HG02840 (cell line): ENCODE measurements around the gene SQOR.

ENCODE experiments used
- ATAC-seq: cut with Tn5 transposase; IDR thresholded peaks from one replicate; pipeline ENCODE4 v1.9.1; 2021; ENCODE audit warnings: mild to moderate bottlenecking, moderate library complexity, moderate number of reproducible peaks; ENCODE audit not compliant: unreplicated experiment, low FRiP score

The SQOR gene

GRCh38 chr15:45703670-45704328, 69.0 kb downstream of the SQOR start:
- no peak for ATAC-seq

- no peak for ATAC-seq
Observed at GRCh38 chr15:45704329-45705249, 69.8 kb downstream of the SQOR start.

GRCh38 chr15:45705510-45706473, 71.0 kb downstream of the SQOR start:
- peak; percentile 75 for ATAC-seq

GRCh38 chr15:45710657-45711056, 75.8 kb downstream of the SQOR start:
- ATAC-seq = no peak

GRCh38 chr15:45714590-45715488, 80.0 kb downstream of the SQOR start:
- ATAC-seq = no peak

GRCh38 chr15:45715528-45715927, 80.7 kb downstream of the SQOR start:
- ATAC-seq = no peak

GRCh38 chr15:45719490-45719889, 84.7 kb downstream of the SQOR start:
- ATAC-seq = no peak

- no peak for ATAC-seq
Observed at GRCh38 chr15:45720183-45720582, 85.4 kb downstream of the SQOR start.

- ATAC-seq = no peak
Observed at GRCh38 chr15:45728641-45729040, 93.8 kb downstream of the SQOR start.

GRCh38 chr15:45729141-45729540, 94.3 kb downstream of the SQOR start:
- ATAC-seq = no peak

GRCh38 chr15:45731343-45731742, 96.5 kb downstream of the SQOR start:
- ATAC-seq = no peak

GRCh38 chr15:45732662-45733061, 97.8 kb downstream of the SQOR start:
- no peak for ATAC-seq

- ATAC-seq = no peak
Observed at GRCh38 chr15:45734260-45734711, 99.5 kb downstream of the SQOR start.
